HEK293T (cell line): ENCODE data around the gene MT1F.

Experiments used
- CTCF ChIA-PET: fragments of 350-600 bp; formaldehyde crosslinking; extraction: SDS; loops from one replicate; lab custom pipeline; 2021; ENCODE audit warnings: antibody characterized with exemption, inconsistent platforms; lab: Yijun Ruan, JAX
- POLR2A ChIA-PET: fragments of 350-600 bp; formaldehyde crosslinking; extraction: SDS; loops from one replicate; lab custom pipeline; 2020; ENCODE audit warnings: antibody characterized with exemption, inconsistent platforms; lab: Yijun Ruan, JAX
- DNase-seq: peaks from one replicate; pipeline ENCODE4 v3.0.0; 2012; ENCODE audit warnings: mixed read lengths; ENCODE audit errors: extremely low spot score
- ARNT ChIP-seq: fragments of 450-650 bp; IDR thresholded peaks from 2 replicates; pipeline ENCODE4 v1.6.1; 2017; ENCODE audit warnings: mild to moderate bottlenecking
- BHLHE40 ChIP-seq: fragments of 450-650 bp; IDR thresholded peaks from 2 replicates; pipeline ENCODE4 v1.6.1; 2016; ENCODE audit warnings: mild to moderate bottlenecking, moderate library complexity, borderline replicate concordance
- CTBP1 ChIP-seq: fragments of 450-650 bp; IDR thresholded peaks from 2 replicates; pipeline ENCODE4 v1.6.1; 2016; ENCODE audit warnings: borderline replicate concordance
- ELF4 ChIP-seq: fragments of 450-650 bp; IDR thresholded peaks from 2 replicates; pipeline ENCODE4 v1.6.1; 2017; ENCODE audit warnings: antibody characterized with exemption
- FOXA1 ChIP-seq: fragments of 450-650 bp; IDR thresholded peaks from 2 replicates; pipeline ENCODE4 v1.6.1; 2016; ENCODE audit warnings: mild to moderate bottlenecking
- FOXK2 ChIP-seq: fragments of 450-650 bp; IDR thresholded peaks from 2 replicates; pipeline ENCODE4 v1.6.1; 2016; ENCODE audit warnings: mild to moderate bottlenecking
- FOXM1 ChIP-seq: fragments of 450-650 bp; IDR thresholded peaks from 2 replicates; pipeline ENCODE4 v1.6.1; 2017; ENCODE audit warnings: mild to moderate bottlenecking, borderline replicate concordance
- HDGF ChIP-seq: fragments of 450-650 bp; IDR thresholded peaks from 2 replicates; pipeline ENCODE4 v1.6.1; 2017; ENCODE audit warnings: antibody characterized with exemption, borderline replicate concordance
- L3MBTL2 ChIP-seq: fragments of 450-650 bp; conservative IDR thresholded peaks from 2 replicates; pipeline ENCODE4 v1.6.1; 2016; ENCODE audit warnings: mild to moderate bottlenecking
- LEF1 ChIP-seq: fragments of 450-650 bp; IDR thresholded peaks from 2 replicates; pipeline ENCODE4 v1.6.1; 2017; ENCODE audit warnings: mild to moderate bottlenecking, borderline replicate concordance
- NFRKB ChIP-seq: fragments of 450-650 bp; IDR thresholded peaks from 2 replicates; pipeline ENCODE4 v1.6.1; 2016; ENCODE audit warnings: mild to moderate bottlenecking, moderate library complexity
- SP1 ChIP-seq: fragments of 450-650 bp; IDR thresholded peaks from 2 replicates; pipeline ENCODE4 v1.6.1; 2017
- SUZ12 ChIP-seq: fragments of 450-650 bp; IDR thresholded peaks from 2 replicates; pipeline ENCODE4 v1.6.1; 2016; ENCODE audit warnings: mild to moderate bottlenecking
- TARDBP ChIP-seq: fragments of 450-650 bp; IDR thresholded peaks from 2 replicates; pipeline ENCODE4 v1.6.1; 2016
- ZNF384 ChIP-seq: fragments of 450-650 bp; IDR thresholded peaks from 2 replicates; pipeline ENCODE4 v1.6.1; 2016
- TF ChIP-seq, protein P1 (sequence below): fragments of 450-650 bp; IDR thresholded peaks from 2 replicates; pipeline ENCODE4 v1.6.1; 2016

MT1F gene

DNA sequence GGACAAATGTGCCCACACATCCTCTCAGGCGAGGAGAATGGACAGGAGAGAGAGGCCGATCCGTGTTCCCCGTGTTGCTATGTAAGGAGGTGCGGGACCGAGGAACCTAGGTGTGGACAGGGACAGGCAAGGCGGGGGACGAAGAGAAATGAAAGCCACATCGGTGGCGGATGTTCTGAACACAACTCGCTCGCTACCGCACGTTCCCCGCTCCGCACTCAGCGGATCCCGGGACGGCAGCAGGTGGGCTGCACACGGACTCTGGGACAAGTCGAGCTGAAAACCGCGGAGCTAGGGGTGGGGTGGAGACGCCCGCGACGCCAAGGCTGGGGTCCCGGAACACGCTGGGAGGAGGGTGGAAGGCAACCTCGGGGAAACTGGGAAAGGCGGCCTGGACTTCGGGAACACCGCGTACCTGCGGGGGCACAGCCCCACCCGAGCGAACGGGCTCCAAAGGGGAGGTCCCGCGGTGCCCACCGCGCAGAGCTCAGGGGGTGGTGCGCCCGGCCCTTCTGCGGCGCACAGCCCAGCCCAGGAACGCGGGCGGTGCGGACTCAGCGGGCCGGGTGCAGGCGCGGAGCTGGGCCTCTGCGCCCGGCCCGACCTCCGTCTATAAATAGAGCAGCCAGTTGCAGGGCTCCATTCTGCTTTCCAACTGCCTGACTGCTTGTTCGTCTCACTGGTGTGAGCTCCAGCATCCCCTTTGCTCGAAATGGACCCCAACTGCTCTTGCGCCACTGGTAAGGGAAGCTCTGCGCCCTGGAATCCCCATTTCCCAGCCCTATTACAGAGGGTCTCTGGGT is 32.4 kb upstream of the MT1F start, which contains the start of gene MT1E:
MT1E (plus strand) TSS at position 642 of the 803 bp plus-strand sequence; CDS start at position 713, 71 bp downstream.
- ChIA-PET CTCF (interaction anchor here (0.7 kb wide), 1 partner anchor 19 kb away, joined by 3 read pairs; no protein-coding TSS in a partner anchor), POLR2A (no interaction called here)
- TF ChIP-seq CTBP1: no peak
- TF ChIP-seq ZNF384: no peak
- TF ChIP-seq ELF4: no peak
- no peak for TF ChIP-seq FOXM1
- TF ChIP-seq LEF1: no peak
- TF ChIP-seq L3MBTL2: no peak
- no peak for DNase-seq

GRCh38 chr16:56625943-56626654 is 31.7 kb upstream of the MT1F start:
- POLR2A ChIA-PET: no interaction called here
- no peak for DNase-seq
- CTCF ChIA-PET: interaction anchor here (0.7 kb wide), 1 partner anchor 20 kb away, joined by 3 read pairs; no protein-coding TSS in a partner anchor
- TF ChIP-seq HDGF (no peak), SP1 (no peak), FOXA1 (no peak), L3MBTL2 (no peak), FOXK2 (no peak), FOXM1 (no peak), BHLHE40 (no peak), TARDBP (no peak), CTBP1 (no peak), ZNF384 (no peak), NFRKB (no peak), SUZ12 (no peak), LEF1 (no peak), ARNT (no peak), ELF4 (no peak)
- TF ChIP-seq, protein P1, sequence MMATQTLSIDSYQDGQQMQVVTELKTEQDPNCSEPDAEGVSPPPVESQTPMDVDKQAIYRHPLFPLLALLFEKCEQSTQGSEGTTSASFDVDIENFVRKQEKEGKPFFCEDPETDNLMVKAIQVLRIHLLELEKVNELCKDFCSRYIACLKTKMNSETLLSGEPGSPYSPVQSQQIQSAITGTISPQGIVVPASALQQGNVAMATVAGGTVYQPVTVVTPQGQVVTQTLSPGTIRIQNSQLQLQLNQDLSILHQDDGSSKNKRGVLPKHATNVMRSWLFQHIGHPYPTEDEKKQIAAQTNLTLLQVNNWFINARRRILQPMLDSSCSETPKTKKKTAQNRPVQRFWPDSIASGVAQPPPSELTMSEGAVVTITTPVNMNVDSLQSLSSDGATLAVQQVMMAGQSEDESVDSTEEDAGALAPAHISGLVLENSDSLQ: no peak

GRCh38 chr16:56626685-56627084 is 31.1 kb upstream of the MT1F start:
- TF ChIP-seq FOXK2: no peak
- TF ChIP-seq LEF1: no peak
- TF ChIP-seq, protein P1: no peak
- no peak for TF ChIP-seq L3MBTL2
- no peak for TF ChIP-seq ZNF384
- no peak for DNase-seq
- ChIA-PET POLR2A (no interaction called here), CTCF (no interaction called here)

DNA sequence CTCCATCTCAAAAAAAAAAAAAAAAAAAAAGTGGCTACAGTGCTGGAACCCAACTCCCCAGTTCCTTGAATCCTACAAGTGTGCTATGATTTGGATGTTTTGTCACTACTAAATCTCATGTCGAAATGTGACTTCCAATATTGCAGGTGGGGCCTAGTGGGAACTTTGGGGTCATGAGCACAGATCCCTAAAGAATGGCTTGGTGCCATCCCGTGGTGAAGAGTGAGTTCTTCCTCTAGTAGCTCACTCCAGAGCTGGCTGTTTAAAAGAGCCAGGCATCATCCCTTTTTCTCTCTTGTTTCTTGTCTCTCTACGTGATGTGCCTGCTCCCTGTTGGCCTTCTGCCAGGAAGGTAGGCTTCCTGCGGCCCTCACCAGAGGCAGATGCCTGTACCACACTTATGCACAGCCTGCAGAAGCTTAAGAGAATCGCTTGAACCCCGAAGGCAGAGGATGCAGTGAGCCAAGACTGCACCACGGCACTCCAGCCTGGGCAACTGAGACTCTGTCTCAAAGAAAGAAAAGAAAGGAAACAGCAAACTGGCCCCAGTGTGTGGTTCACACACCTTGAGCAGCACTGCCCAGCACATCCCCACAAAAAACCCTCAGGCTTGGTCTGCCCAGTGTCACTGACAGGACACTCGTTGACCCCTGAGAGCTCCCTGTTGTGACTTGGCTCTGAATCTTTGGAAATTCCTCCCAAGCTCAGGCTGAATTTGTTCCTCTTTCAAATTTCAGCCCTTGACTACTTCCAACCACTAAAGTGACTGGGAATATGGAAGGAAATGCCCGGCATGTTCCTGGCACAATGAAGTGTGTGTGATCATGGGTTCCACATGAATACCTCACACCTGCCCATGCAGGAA is 29.0 kb upstream of the MT1F start:
- ChIA-PET POLR2A (no interaction called here), CTCF (no interaction called here)
- no peak for DNase-seq
- no peak for TF ChIP-seq SP1
- TF ChIP-seq L3MBTL2: no peak
- TF ChIP-seq, protein P1: no peak
- no peak for TF ChIP-seq LEF1
- TF ChIP-seq FOXM1: no peak
- no peak for TF ChIP-seq ELF4

- POLR2A ChIA-PET: no interaction called here
Observed at GRCh38 chr16:56629531-56629930, 28.2 kb upstream of the MT1F start.

More at GRCh38 chr16:56629531-56629930, 28.2 kb upstream of the MT1F start:
- no peak for DNase-seq
- CTCF ChIA-PET: interaction anchor here (1.2 kb wide), 1 partner anchor 25 kb away, joined by 3 read pairs; no protein-coding TSS in a partner anchor
- no peak for TF ChIP-seq FOXK2
- no peak for TF ChIP-seq LEF1
- TF ChIP-seq ZNF384: no peak
- no peak for TF ChIP-seq BHLHE40
- TF ChIP-seq FOXA1: no peak
- TF ChIP-seq TARDBP: no peak
- no peak for TF ChIP-seq SUZ12
- TF ChIP-seq, protein P1: no peak
- no peak for TF ChIP-seq HDGF
- TF ChIP-seq FOXM1: no peak
- TF ChIP-seq CTBP1: no peak
